Measurements from ENCODE around the gene ANGPTL2.

Gene ANGPTL2

GRCh38 chr9:127159325-127159801 is 36.9 kb upstream of the ANGPTL2 start:
- ATAC-seq: peak; percentile 67
- TF ChIP-seq SNAI2 (CRISPR knock-in tag; IDR thresholded peaks at IDR 0.05) (no peak), CSDC2 (CRISPR knock-in tag; IDR thresholded peaks at IDR 0.05) (no peak)

GRCh38 chr9:127158786-127159324 is 36.4 kb upstream of the ANGPTL2 start:
- no peak; the same call in 2 of the 3 replicates for ATAC-seq

GRCh38 chr9:127155314-127155960 is 33.0 kb upstream of the ANGPTL2 start:
- no peak for ATAC-seq
- no peak for TF ChIP-seq CSRNP3 (CRISPR knock-in tag; IDR thresholded peaks at IDR 0.05)
- TF ChIP-seq ZNF70 (CRISPR knock-in tag; IDR thresholded peaks at IDR 0.05): no peak
- no peak for TF ChIP-seq PATZ1 (CRISPR knock-in tag; IDR thresholded peaks at IDR 0.05; ENCODE audit: borderline replicate concordance)
- TF ChIP-seq BACH2 (CRISPR knock-in tag; IDR thresholded peaks at IDR 0.05; ENCODE audit: borderline replicate concordance): no peak
- TF ChIP-seq ZNF8 (CRISPR knock-in tag; IDR thresholded peaks at IDR 0.05): no peak
- TF ChIP-seq TSHZ2 (CRISPR knock-in tag; IDR thresholded peaks at IDR 0.05): no peak
- TF ChIP-seq ZC3H10 (CRISPR knock-in tag; IDR thresholded peaks at IDR 0.05): no peak
- no peak for TF ChIP-seq ZFP30 (CRISPR knock-in tag; IDR thresholded peaks at IDR 0.05)

More at GRCh38 chr9:127158786-127159324, 36.4 kb upstream of the ANGPTL2 start:
- no peak for TF ChIP-seq BACH2 (CRISPR knock-in tag; IDR thresholded peaks at IDR 0.05; ENCODE audit: borderline replicate concordance)

GRCh38 chr9:127154390-127155191 is 32.2 kb upstream of the ANGPTL2 start:
- no peak for ATAC-seq
- TF ChIP-seq TOX (CRISPR knock-in tag; IDR thresholded peaks at IDR 0.05; ENCODE audit: borderline replicate concordance) (no peak), ZNF565 (CRISPR knock-in tag; conservative IDR thresholded peaks at IDR 0.05; ENCODE audit: low read depth) (no peak), ARNTL (CRISPR knock-in tag; IDR thresholded peaks at IDR 0.05; ENCODE audit: borderline replicate concordance, low read depth) (no peak), GLIS3 (CRISPR knock-in tag; IDR thresholded peaks at IDR 0.05) (no peak), CSRNP3 (CRISPR knock-in tag; IDR thresholded peaks at IDR 0.05) (no peak), ISL1 (CRISPR knock-in tag; IDR thresholded peaks at IDR 0.05) (no peak), POU6F1 (CRISPR knock-in tag; IDR thresholded peaks at IDR 0.05; ENCODE audit: borderline replicate concordance, low read depth) (no peak), ZC3H10 (CRISPR knock-in tag; IDR thresholded peaks at IDR 0.05) (no peak), ZNF8 (CRISPR knock-in tag; IDR thresholded peaks at IDR 0.05) (no peak), RARB (CRISPR knock-in tag; IDR thresholded peaks at IDR 0.05) (no peak), SNAI2 (CRISPR knock-in tag; IDR thresholded peaks at IDR 0.05) (no peak), TCF4 (CRISPR knock-in tag; IDR thresholded peaks at IDR 0.05; ENCODE audit: borderline replicate concordance) (no peak), ESRRG (CRISPR knock-in tag; IDR thresholded peaks at IDR 0.05) (no peak), PPARA (CRISPR knock-in tag; IDR thresholded peaks at IDR 0.05; ENCODE audit: borderline replicate concordance) (no peak), CREB5 (CRISPR knock-in tag; IDR thresholded peaks at IDR 0.05; ENCODE audit: low read depth) (no peak)
